Fibroblast of lung (primary cell): ENCODE measurements around the gene FBXW12. TPM values are rescaled to one million over a fixed set of nuclear protein-coding genes. Genes with fewer than 3 reads are reported as not detected.

ENCODE experiments used
- DNase-seq, 2 donors: peaks; one replicate each; pipeline versions ENCODE4 v3.0.0 to v3.0.0-alpha.2; 2010; ENCODE audit warnings: low read depth in 2 of 2
- H2AFZ ChIP-seq: 2 replicates; pipeline ENCODE4 v1.5.1; 2012; ENCODE audit warnings: low read length, control low read depth, inconsistent platforms
- H3K27ac ChIP-seq: 2 replicates; pipeline ENCODE4 v1.5.1; 2011; ENCODE audit warnings: low read length, control low read depth; ENCODE audit not compliant: insufficient read depth
- H3K27me3 ChIP-seq: 2 replicates; pipeline ENCODE4 v1.5.1; 2011; ENCODE audit warnings: mild to moderate bottlenecking, low read length; ENCODE audit not compliant: control insufficient read depth, insufficient read depth
- H3K36me3 ChIP-seq: 2 replicates; pipeline ENCODE4 v1.5.1; 2011; ENCODE audit warnings: low read length; ENCODE audit not compliant: control insufficient read depth, insufficient read depth
- H3K4me1 ChIP-seq: 2 replicates; pipeline ENCODE4 v1.5.1; 2011; ENCODE audit warnings: low read length; ENCODE audit not compliant: control insufficient read depth, insufficient read depth; ENCODE audit errors: extremely low read depth
- H3K4me2 ChIP-seq: 2 replicates; pipeline ENCODE4 v1.5.1; 2011; ENCODE audit warnings: low read length, control low read depth; ENCODE audit not compliant: insufficient read depth; ENCODE audit errors: extremely low read depth
- H3K4me3 ChIP-seq, 4 experiments: fragments of 200-600 bp in 1 of 4; sonication (generic) in 1 of 4; replicated peaks in 1 of 4; 2 replicates each; pipeline ENCODE4 v1.5.1; 2011 to 2016; ENCODE audit warnings: low read length in 4 of 4, low read depth in 3 of 4, mild to moderate bottlenecking in 3 of 4, control low read depth in 2 of 4, inconsistent platforms in 1 of 4, mixed read lengths in 1 of 4; ENCODE audit not compliant: insufficient read depth in 1 of 4; ENCODE audit errors: control extremely low read depth in 1 of 4
- H3K79me2 ChIP-seq: 2 replicates; pipeline ENCODE4 v1.5.1; 2012; ENCODE audit warnings: mild to moderate bottlenecking, low read length, inconsistent platforms; ENCODE audit not compliant: control insufficient read depth, insufficient read depth
- H3K9ac ChIP-seq: 2 replicates; pipeline ENCODE4 v1.5.1; 2011; ENCODE audit warnings: mild to moderate bottlenecking, low read length, control low read depth; ENCODE audit not compliant: insufficient read depth
- H3K9me3 ChIP-seq: 2 replicates; pipeline ENCODE4 v1.5.1; 2012; ENCODE audit warnings: low read depth, low read length; ENCODE audit not compliant: control insufficient read depth, insufficient read depth
- H4K20me1 ChIP-seq: 2 replicates; pipeline ENCODE4 v1.5.1; 2011; ENCODE audit warnings: low read length; ENCODE audit not compliant: control insufficient read depth, insufficient read depth; ENCODE audit errors: extremely low read depth
- EZH2 ChIP-seq: IDR thresholded peaks from 2 replicates; pipeline ENCODE4 v1.5.1; 2012; ENCODE audit warnings: low read length, control low read depth, mild to moderate bottlenecking; ENCODE audit errors: missing control alignments
- polyA plus RNA-seq, 2 donors: library from polyadenylated mRNA; depleted of rRNA in 1 of 2; stranded (reverse) in 1 of 2; unstranded in 1 of 2; fragments of >200 nt; gene quantifications; 2 replicates each; pipeline ENCODE4 v1.2.1, GENCODE V29; 2011 to 2012; ENCODE audit warnings: missing spikeins in 1 of 2
- total RNA-seq: library from RNA; depleted of rRNA; stranded (reverse); fragments of >200 nt; gene quantifications from 2 replicates; pipeline ENCODE4 v1.2.1, GENCODE V29; 2014
- TF ChIP-seq, protein P1 (sequence below), 2 donors: IDR thresholded peaks in 1 of 2; conservative IDR thresholded peaks in 1 of 2; 1 replicate in 1 of 2; 2 replicates in 1 of 2; pipeline ENCODE4 v1.5.1; 2011 to 2012; ENCODE audit warnings: low read length in 2 of 2, control low read depth in 1 of 2, inconsistent platforms in 1 of 2, low read depth in 1 of 2, mild to moderate bottlenecking in 1 of 2

FBXW12 gene
- total and polyA plus RNA-seq, 2 donors (not counting 1 experiment from before 2014, with no cell fraction given): 0.06 TPM; not detected in 1

DNA sequence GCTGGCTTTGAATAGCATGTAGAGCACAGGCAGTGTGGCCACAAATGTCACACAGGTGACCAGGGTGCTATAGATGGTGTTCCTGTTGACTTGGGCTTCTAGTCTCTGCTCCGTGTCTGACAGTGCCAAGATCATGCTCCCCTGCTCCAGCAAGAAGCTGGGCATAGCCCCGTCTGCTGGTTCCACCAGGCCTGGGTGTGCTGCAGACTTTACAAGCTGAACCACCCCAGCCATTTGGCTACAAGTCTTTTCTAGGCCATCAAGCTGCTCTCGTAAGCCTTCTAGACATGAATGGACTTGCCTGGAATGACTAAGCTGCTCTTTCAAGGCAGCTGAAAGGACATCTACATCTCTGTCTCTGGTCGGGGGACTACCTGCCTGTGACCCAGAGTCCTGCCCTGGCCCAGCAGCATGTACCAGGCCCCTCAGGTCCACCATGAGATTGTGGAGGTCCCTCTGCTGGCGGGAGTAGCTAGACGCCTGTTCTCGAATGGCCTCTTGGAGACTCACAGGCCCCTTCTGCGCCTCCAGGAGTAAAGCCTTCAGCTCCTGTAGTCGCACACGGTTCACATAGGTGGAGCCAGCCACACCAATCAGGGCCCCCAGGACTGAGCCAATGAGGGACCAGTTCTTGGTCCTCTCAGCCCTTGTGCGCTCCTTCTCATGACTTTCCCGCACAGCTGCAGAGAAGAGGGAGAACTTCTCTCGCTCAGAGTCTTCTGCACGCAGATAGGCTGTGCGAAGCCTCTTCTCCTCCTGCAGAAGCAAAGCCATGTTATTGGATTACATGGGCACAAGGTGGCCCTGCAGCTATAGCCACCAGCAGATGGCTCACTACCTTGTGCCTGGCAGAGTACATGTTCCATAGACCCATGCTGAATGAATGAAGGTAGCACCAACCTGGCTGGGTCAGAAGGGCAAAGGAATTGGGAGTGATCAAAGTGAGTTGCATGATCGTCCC, 60.7 kb downstream of the FBXW12 start:
- Histone ChIP-seq H3K9me3 (no peaks in the 10 kb centered on the region), H3K36me3 (peaks cover 7% of the 10 kb centered on the region), H3K4me1 (peaks cover 19% of the 10 kb centered on the region), H3K9ac (no peak overlapping the region), H3K27ac (no peak overlapping the region), H3K4me2 (no peak overlapping the region), H3K27me3 (no peaks in the 10 kb centered on the region), H4K20me1 (no peaks in the 10 kb centered on the region), H3K4me3 (no peak overlapping the region), H2AFZ (no peak overlapping the region), H3K79me2 (no peaks in the 10 kb centered on the region)
- DNase-seq: peak; percentile 10 to 31
- TF ChIP-seq, protein P1, sequence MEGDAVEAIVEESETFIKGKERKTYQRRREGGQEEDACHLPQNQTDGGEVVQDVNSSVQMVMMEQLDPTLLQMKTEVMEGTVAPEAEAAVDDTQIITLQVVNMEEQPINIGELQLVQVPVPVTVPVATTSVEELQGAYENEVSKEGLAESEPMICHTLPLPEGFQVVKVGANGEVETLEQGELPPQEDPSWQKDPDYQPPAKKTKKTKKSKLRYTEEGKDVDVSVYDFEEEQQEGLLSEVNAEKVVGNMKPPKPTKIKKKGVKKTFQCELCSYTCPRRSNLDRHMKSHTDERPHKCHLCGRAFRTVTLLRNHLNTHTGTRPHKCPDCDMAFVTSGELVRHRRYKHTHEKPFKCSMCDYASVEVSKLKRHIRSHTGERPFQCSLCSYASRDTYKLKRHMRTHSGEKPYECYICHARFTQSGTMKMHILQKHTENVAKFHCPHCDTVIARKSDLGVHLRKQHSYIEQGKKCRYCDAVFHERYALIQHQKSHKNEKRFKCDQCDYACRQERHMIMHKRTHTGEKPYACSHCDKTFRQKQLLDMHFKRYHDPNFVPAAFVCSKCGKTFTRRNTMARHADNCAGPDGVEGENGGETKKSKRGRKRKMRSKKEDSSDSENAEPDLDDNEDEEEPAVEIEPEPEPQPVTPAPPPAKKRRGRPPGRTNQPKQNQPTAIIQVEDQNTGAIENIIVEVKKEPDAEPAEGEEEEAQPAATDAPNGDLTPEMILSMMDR (conservative IDR thresholded peaks at IDR 0.05 in 1 of 2, IDR thresholded peaks at IDR 0.05 in 1 of 2; ENCODE audit: low read depth in 1 of 2, low read length in 2 of 2): peak in 1 of 2 donors; percentile 8
- TF ChIP-seq EZH2: no peak

DNA sequence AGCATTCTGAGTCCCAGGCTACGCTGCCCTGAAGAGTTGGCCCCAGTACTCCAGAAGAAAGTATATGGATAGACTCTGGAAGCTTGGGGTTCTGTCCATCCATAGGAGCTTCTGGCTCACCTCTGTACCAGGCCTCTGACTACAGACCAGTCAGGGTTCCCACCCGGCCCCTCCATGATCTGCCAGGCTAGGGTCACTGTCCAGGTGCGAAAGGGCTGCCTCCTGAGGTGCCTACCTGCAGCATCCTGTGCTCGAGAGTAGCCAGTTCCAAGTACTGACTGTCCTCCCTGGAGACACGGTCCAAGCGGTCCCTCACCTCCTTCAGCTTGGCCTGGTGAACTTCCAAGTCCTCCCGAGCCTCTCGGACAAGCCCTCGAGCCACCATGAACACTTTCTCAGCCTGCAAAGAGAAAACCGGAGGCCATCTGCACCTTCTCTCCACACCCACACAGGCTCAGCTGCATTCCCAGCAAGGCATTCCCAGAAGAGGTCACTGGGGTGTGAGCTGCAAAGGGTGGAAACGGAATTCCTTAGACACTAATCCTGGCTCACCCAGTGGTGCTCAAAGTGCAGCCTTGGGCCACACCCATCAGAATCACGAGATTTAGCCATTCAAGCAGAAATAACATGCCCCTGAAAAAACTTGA, 61.6 kb downstream of the FBXW12 start:
- Histone ChIP-seq H3K9ac (no peak overlapping the region), H3K36me3 (peaks cover 7% of the 10 kb centered on the region), H3K4me3 (peak overlapping the region in 1 of 4 experiments; percentile 23), H3K27me3 (no peaks in the 10 kb centered on the region), H3K9me3 (no peaks in the 10 kb centered on the region), H3K27ac (no peak overlapping the region), H3K4me1 (peaks cover 15% of the 10 kb centered on the region), H2AFZ (no peak overlapping the region), H4K20me1 (no peaks in the 10 kb centered on the region), H3K79me2 (no peaks in the 10 kb centered on the region), H3K4me2 (peak overlapping the region; percentile 15)
- DNase-seq: peak; percentile 57 to 84
- TF ChIP-seq, protein P1 (conservative IDR thresholded peaks at IDR 0.05 in 1 of 2, IDR thresholded peaks at IDR 0.05 in 1 of 2; ENCODE audit: low read depth in 1 of 2, low read length in 2 of 2): no peak
- no peak for TF ChIP-seq EZH2

DNA sequence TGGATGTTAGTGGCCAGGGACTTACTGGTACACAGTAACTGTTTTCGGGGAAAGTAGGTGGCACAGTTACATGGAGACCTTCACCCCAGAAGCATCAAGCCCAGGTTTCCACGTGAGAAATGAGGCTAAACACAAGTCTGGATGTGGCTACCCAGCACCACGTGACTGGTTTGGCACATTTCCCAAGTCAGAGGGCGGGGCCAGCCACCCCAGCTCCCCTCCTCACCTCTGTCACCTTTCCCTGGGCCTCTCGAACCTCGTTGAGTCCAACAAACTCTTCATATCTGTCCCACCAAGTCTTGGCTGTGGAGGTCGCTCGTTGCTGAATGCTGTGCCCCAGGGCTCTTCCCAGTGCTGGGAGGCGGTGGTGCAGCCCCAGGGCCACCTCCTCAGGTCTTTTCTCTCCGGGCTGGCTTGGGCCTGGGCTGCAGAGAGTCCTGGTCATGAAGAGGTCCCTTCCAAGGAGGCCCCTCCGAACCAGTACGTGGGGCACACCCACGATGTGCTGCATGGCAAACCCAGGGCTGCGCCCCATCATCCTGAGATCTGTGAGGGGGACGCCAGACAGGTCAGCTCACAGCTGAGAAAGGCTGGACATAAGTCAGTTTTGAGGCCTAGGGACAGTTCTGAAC, 62.7 kb downstream of the FBXW12 start:
- Histone ChIP-seq H3K27me3 (no peaks in the 10 kb centered on the region), H4K20me1 (no peaks in the 10 kb centered on the region), H3K4me3 (no peak overlapping the region), H3K36me3 (peaks cover 7% of the 10 kb centered on the region), H3K4me2 (no peak overlapping the region), H2AFZ (no peak overlapping the region), H3K9me3 (no peaks in the 10 kb centered on the region), H3K27ac (no peak overlapping the region), H3K79me2 (peaks cover under 1% of the 10 kb centered on the region), H3K4me1 (peaks cover 15% of the 10 kb centered on the region), H3K9ac (no peak overlapping the region)
- no peak for DNase-seq
- TF ChIP-seq, protein P1 (conservative IDR thresholded peaks at IDR 0.05 in 1 of 2, IDR thresholded peaks at IDR 0.05 in 1 of 2; ENCODE audit: low read depth in 1 of 2, low read length in 2 of 2): no peak
- no peak for TF ChIP-seq EZH2
